Left lung (tissue), 10 donors: Measurements from ENCODE around the gene CDPF1. TPM values are rescaled to one million over a fixed set of nuclear protein-coding genes. Genes with fewer than 3 reads are reported as not detected.

Experiments used
- ATAC-seq: fragments of 200-7000 bp; cut with Tn5 transposase; one replicate; pipeline ENCODE4 v1.9.1; 2020; ENCODE audit warnings: moderate library complexity
- DNase-seq, 4 donors: peaks; one replicate each; pipeline ENCODE4 v3.0.0-alpha.2; 2013 to 2020
- H3K27ac ChIP-seq, 2 donors: fragments of 200-600 bp; sonication (generic) in 1 of 2; one replicate each; pipeline versions ENCODE4 v1.5.0 to v1.8.0; 2020 to 2021
- H3K27me3 ChIP-seq, 2 donors: fragments of 200-600 bp; sonication (generic) in 1 of 2; one replicate each; pipeline versions ENCODE4 v1.5.0 to v1.8.0; 2020 to 2021
- H3K36me3 ChIP-seq, 2 donors: fragments of 200-600 bp; sonication (generic) in 1 of 2; one replicate each; pipeline versions ENCODE4 v1.5.0 to v1.8.0; 2020 to 2021
- H3K4me1 ChIP-seq, 2 donors: fragments of 200-600 bp; one replicate each; pipeline ENCODE4 v1.8.0; 2021
- H3K4me3 ChIP-seq, 2 donors: fragments of 200-600 bp; sonication (generic) in 1 of 2; one replicate each; pipeline versions ENCODE4 v1.5.0 to v1.8.0; 2020 to 2021; ENCODE audit warnings: mild to moderate bottlenecking in 1 of 2
- H3K9me3 ChIP-seq, 2 donors: fragments of 200-600 bp; sonication (generic) in 1 of 2; one replicate each; pipeline versions ENCODE4 v1.5.0 to v1.8.0; 2020 to 2021
- CTCF ChIP-seq, 2 donors: fragments of 200-600 bp; sonication (generic) in 1 of 2; IDR thresholded peaks; one replicate each; pipeline versions ENCODE4 v1.5.0 to v1.8.0; 2021; ENCODE audit warnings: antibody characterized with exemption in 2 of 2
- intact Hi-C, 2 donors: fragments of 100-400 bp; cut with DNase I; formaldehyde crosslinking; loops; one replicate each; pipeline versions ENCODE4 v1.11.2 to v1.14.2; 2022
- polyA plus RNA-seq, 6 donors: library from polyadenylated mRNA; unstranded; fragments of 120-200 nt; gene quantifications; one replicate each; pipeline ENCODE4 v1.2.1, GENCODE V29; 2013; ENCODE audit not compliant: insufficient read length in 6 of 6
- total RNA-seq, 2 donors: library from RNA; stranded (reverse); fragmentation: NEBNext Ultra II Directional; extraction: Animal tissue kit (Norgen Biotek cat#: 25700); gene quantifications; one replicate each; pipeline ENCODE4 v1.2.1, GENCODE V29; 2021
- donor health status: DM: no; HTN: yes; CAD: no.
- donor health status: DM: no; HTN: no; CAD: no.

Gene CDPF1
- total and polyA plus RNA-seq, 8 donors = 7.7 to 13.5 (median 11.3) TPM

GRCh38 chr22:46224044-46224897 is 25.8 kb downstream of the CDPF1 start:
- Histone ChIP-seq H3K27me3 (no peaks in the 10 kb centered on the region), H3K27ac (no peak overlapping the region), H3K4me1 (no peaks in the 10 kb centered on the region), H3K4me3 (no peak overlapping the region), H3K9me3 (no peaks in the 10 kb centered on the region), H3K36me3 (peaks cover 0 to 45% of the 10 kb centered on the region in 2 donors)
- ATAC-seq (no peak), DNase-seq (no peak)
- TF ChIP-seq CTCF (IDR thresholded peaks at IDR 0.05) = no peak
- intact Hi-C loops = no loop called here

- TF ChIP-seq CTCF (IDR thresholded peaks at IDR 0.05) = no peak
- Histone ChIP-seq H3K4me1 (no peaks in the 10 kb centered on the region), H3K9me3 (no peaks in the 10 kb centered on the region), H3K4me3 (no peak overlapping the region), H3K27ac (no peak overlapping the region), H3K27me3 (no peaks in the 10 kb centered on the region), H3K36me3 (peaks cover 0 to 72% of the 10 kb centered on the region in 2 donors)
- no peak for DNase-seq
- intact Hi-C loops = no loop called here
- no peak for ATAC-seq
Measured at GRCh38 chr22:46220921-46221320, 29.2 kb downstream of the CDPF1 start.

GRCh38 chr22:46219636-46220035 is 30.5 kb downstream of the CDPF1 start:
- intact Hi-C loops = no loop called here
- Histone ChIP-seq H3K27me3 (no peaks in the 10 kb centered on the region), H3K9me3 (no peaks in the 10 kb centered on the region), H3K36me3 (peaks cover 0 to 82% of the 10 kb centered on the region in 2 donors), H3K4me1 (no peaks in the 10 kb centered on the region), H3K27ac (no peak overlapping the region), H3K4me3 (no peak overlapping the region)
- no peak for ATAC-seq
- no peak for DNase-seq
- no peak for TF ChIP-seq CTCF (IDR thresholded peaks at IDR 0.05)

GRCh38 chr22:46214616-46215015 is 35.5 kb downstream of the CDPF1 start:
- no peaks in the 10 kb centered on the region for H3K4me1 ChIP-seq
- ATAC-seq = no peak
- intact Hi-C loops = no loop called here
- H3K27me3 ChIP-seq = no peaks in the 10 kb centered on the region
- H3K36me3 ChIP-seq = peaks cover 0 to 70% of the 10 kb centered on the region in 2 donors
- H3K4me3 ChIP-seq = no peak overlapping the region
- peaks cover 0 to 9% of the 10 kb centered on the region in 2 donors for H3K9me3 ChIP-seq
- no peak for TF ChIP-seq CTCF (IDR thresholded peaks at IDR 0.05)
- DNase-seq = no peak
- no peak overlapping the region for H3K27ac ChIP-seq

GRCh38 chr22:46214149-46214548 is 35.9 kb downstream of the CDPF1 start:
- no peak for ATAC-seq
- Histone ChIP-seq H3K9me3 (peaks cover 0 to 13% of the 10 kb centered on the region in 2 donors), H3K36me3 (peaks cover 0 to 69% of the 10 kb centered on the region in 2 donors), H3K4me1 (no peaks in the 10 kb centered on the region), H3K27me3 (no peaks in the 10 kb centered on the region), H3K4me3 (no peak overlapping the region), H3K27ac (no peak overlapping the region)
- no peak for DNase-seq
- TF ChIP-seq CTCF (IDR thresholded peaks at IDR 0.05) = no peak
- intact Hi-C loops = no loop called here
